Measurements from ENCODE around the gene ATP5ME.
"Not testable (repeated sequence)": the region's sequence is repeated elsewhere in the genome, so short reads cannot be mapped to it uniquely, and the experiment has no call there.

Gene ATP5ME

GRCh38 chr4:647481-647880, 26.6 kb downstream of the ATP5ME start:
- H3K27ac ChIP-seq (replicated peaks) = no peak overlapping the region
- no peak for TF ChIP-seq REST (IDR thresholded peaks at IDR 0.05; ENCODE audit: insufficient replicate concordance, low read depth)
- TF ChIP-seq, protein P1, sequence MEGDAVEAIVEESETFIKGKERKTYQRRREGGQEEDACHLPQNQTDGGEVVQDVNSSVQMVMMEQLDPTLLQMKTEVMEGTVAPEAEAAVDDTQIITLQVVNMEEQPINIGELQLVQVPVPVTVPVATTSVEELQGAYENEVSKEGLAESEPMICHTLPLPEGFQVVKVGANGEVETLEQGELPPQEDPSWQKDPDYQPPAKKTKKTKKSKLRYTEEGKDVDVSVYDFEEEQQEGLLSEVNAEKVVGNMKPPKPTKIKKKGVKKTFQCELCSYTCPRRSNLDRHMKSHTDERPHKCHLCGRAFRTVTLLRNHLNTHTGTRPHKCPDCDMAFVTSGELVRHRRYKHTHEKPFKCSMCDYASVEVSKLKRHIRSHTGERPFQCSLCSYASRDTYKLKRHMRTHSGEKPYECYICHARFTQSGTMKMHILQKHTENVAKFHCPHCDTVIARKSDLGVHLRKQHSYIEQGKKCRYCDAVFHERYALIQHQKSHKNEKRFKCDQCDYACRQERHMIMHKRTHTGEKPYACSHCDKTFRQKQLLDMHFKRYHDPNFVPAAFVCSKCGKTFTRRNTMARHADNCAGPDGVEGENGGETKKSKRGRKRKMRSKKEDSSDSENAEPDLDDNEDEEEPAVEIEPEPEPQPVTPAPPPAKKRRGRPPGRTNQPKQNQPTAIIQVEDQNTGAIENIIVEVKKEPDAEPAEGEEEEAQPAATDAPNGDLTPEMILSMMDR (IDR thresholded peaks at IDR 0.05; ENCODE audit: insufficient read depth, low read length) = no peak
- no peak for TF ChIP-seq GABPA (IDR thresholded peaks at IDR 0.05; ENCODE audit: low read depth)
- TF ChIP-seq SPI1 (IDR thresholded peaks at IDR 0.05; ENCODE audit: borderline replicate concordance, low read depth) = no peak
- TF ChIP-seq POLR2AphosphoS5 (IDR thresholded peaks at IDR 0.05; ENCODE audit: low read depth) = no peak
- H3K4me3 ChIP-seq (replicated peaks; ENCODE audit: insufficient read depth, low read length) = no peak overlapping the region
- no peaks in the 10 kb centered on the region for H3K27me3 ChIP-seq (ENCODE audit: insufficient read depth, poor library complexity, severe bottlenecking)
- no peak for DNase-seq (ENCODE audit: low read depth in 1 of 2, low spot score in 1 of 2)

- Histone ChIP-seq H3K27ac (replicated peaks) (no peak overlapping the region), H3K4me3 (replicated peaks; ENCODE audit: insufficient read depth, low read length) (no peak overlapping the region), H3K27me3 (ENCODE audit: insufficient read depth, poor library complexity, severe bottlenecking) (no peaks in the 10 kb centered on the region)
- no peak for DNase-seq (ENCODE audit: low read depth in 1 of 2, low spot score in 1 of 2)
- no peak for TF ChIP-seq POLR2AphosphoS5 (IDR thresholded peaks at IDR 0.05; ENCODE audit: low read depth)
Measured at GRCh38 chr4:646460-646859, 27.6 kb downstream of the ATP5ME start.

GRCh38 chr4:642366-642765, 31.7 kb downstream of the ATP5ME start:
- H3K4me3 ChIP-seq (replicated peaks; ENCODE audit: insufficient read depth, low read length); H3K27ac ChIP-seq (replicated peaks); DNase-seq (ENCODE audit: low read depth in 1 of 2, low spot score in 1 of 2); H3K27me3 ChIP-seq (ENCODE audit: insufficient read depth, poor library complexity, severe bottlenecking): not testable (repeated sequence)

- no peaks in the 10 kb centered on the region for H3K27me3 ChIP-seq (ENCODE audit: insufficient read depth, poor library complexity, severe bottlenecking)
- H3K4me3 ChIP-seq (replicated peaks; ENCODE audit: insufficient read depth, low read length) = no peak overlapping the region
- TF ChIP-seq REST (IDR thresholded peaks at IDR 0.05; ENCODE audit: insufficient replicate concordance, low read depth) = no peak
- no peak for TF ChIP-seq POLR2AphosphoS5 (IDR thresholded peaks at IDR 0.05; ENCODE audit: low read depth)
- TF ChIP-seq, protein P1 (IDR thresholded peaks at IDR 0.05; ENCODE audit: insufficient read depth, low read length) = no peak
- TF ChIP-seq GABPA (IDR thresholded peaks at IDR 0.05; ENCODE audit: low read depth) = no peak
- TF ChIP-seq SPI1 (IDR thresholded peaks at IDR 0.05; ENCODE audit: borderline replicate concordance, low read depth) = no peak
- no peak overlapping the region for H3K27ac ChIP-seq (replicated peaks)
- no peak for DNase-seq (ENCODE audit: low read depth in 1 of 2, low spot score in 1 of 2)
Measured at GRCh38 chr4:637536-638280, 36.4 kb downstream of the ATP5ME start.

GRCh38 chr4:636628-637159, 37.4 kb downstream of the ATP5ME start:
- Histone ChIP-seq H3K27me3 (ENCODE audit: insufficient read depth, poor library complexity, severe bottlenecking) (no peaks in the 10 kb centered on the region), H3K27ac (replicated peaks) (no peak overlapping the region), H3K4me3 (replicated peaks; ENCODE audit: insufficient read depth, low read length) (no peak overlapping the region)
- TF ChIP-seq, protein P1 (IDR thresholded peaks at IDR 0.05; ENCODE audit: insufficient read depth, low read length) = no peak
- TF ChIP-seq GABPA (IDR thresholded peaks at IDR 0.05; ENCODE audit: low read depth) = no peak
- no peak for TF ChIP-seq SPI1 (IDR thresholded peaks at IDR 0.05; ENCODE audit: borderline replicate concordance, low read depth)
- TF ChIP-seq REST (IDR thresholded peaks at IDR 0.05; ENCODE audit: insufficient replicate concordance, low read depth) = no peak
- TF ChIP-seq POLR2AphosphoS5 (IDR thresholded peaks at IDR 0.05; ENCODE audit: low read depth) = no peak
- no peak for DNase-seq (ENCODE audit: low read depth in 1 of 2, low spot score in 1 of 2)
